RPMI7951 (cell line): Measurements from ENCODE around the gene DNM1. TPM values are rescaled to one million over a fixed set of nuclear protein-coding genes. Genes with fewer than 3 reads are reported as not detected.
A peak's percentile ranks its signal among the peaks of the same experiment; 100 is the strongest.

Experiments
- DNase-seq: peaks from one replicate; pipeline ENCODE4 v3.0.0-alpha.2; 2012; ENCODE audit warnings: low read depth
- total RNA-seq: library from RNA; depleted of rRNA; stranded (reverse); fragments of >200 nt; shearing (Covaris generic); gene quantifications from 2 replicates; pipeline ENCODE4 v1.2.3, GENCODE V29; 2014

DNM1 gene
- total RNA-seq, 1 experiment from 2014 or later, result 16.1 TPM

DNA sequence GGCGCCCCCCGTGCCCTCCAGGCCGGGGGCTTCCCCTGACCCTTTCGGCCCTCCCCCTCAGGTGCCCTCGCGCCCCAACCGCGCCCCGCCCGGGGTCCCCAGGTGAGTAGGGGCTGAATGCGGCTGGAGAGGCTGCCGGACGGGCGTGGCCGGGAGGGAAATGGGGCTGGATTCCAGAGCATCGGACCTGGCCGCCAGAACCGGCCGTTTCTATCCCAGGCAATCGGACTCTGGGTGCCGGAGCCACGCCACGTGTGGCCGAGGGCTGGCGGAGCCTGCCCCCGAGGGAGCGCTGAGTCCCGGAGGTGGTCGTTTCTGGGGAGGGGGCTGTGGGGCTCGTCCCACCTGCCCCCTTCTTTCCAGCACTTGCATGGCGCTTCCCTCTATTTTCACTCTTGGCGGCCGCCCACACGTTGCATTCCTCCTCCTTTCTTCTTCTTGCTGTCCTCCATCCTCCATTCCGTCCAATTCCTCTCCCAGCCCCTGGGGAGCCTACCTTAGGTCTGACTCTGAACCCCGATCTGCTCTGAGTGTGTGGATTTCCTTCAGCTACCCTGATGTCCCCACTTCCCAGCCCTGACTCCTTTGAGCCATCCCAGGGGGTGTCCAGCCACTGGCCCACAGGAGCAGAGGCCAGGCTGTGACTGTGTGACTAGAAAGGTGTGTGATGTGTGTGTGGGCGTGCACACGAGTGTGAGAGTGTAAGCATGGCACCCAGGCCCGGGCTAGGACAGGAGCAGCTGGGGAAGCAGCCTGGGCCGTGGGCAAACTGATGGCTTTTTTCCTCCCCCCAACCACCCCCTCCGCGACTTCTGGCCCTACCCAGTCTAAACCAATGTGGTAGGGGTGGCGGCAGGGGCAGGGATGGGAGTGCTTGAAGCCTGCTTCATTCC lies 47.9 kb downstream of the DNM1 start:
- no peak for DNase-seq

DNA sequence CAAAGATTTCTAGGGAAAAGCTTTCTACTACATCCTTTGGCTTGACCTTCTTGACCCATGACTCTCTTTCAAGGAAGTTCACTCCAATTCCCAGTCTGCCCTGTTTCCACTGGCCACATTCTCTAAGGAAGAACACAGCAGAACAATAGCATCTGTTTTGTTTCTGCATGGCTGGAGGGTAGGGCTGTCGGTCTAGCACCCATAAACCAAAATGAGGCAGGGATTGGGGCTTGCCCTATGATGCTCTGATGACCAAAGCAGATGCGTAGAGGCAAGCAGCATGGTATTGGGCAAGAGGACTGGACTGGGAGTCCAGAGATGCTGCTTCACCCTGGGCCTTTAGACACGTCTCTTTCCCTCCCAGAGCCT lies 48.5 kb downstream of the DNM1 start:
- peak; percentile 57 for DNase-seq

- no peak for DNase-seq
Measured at GRCh38 chr9:128252317-128253139, 49.3 kb downstream of the DNM1 start.

DNA sequence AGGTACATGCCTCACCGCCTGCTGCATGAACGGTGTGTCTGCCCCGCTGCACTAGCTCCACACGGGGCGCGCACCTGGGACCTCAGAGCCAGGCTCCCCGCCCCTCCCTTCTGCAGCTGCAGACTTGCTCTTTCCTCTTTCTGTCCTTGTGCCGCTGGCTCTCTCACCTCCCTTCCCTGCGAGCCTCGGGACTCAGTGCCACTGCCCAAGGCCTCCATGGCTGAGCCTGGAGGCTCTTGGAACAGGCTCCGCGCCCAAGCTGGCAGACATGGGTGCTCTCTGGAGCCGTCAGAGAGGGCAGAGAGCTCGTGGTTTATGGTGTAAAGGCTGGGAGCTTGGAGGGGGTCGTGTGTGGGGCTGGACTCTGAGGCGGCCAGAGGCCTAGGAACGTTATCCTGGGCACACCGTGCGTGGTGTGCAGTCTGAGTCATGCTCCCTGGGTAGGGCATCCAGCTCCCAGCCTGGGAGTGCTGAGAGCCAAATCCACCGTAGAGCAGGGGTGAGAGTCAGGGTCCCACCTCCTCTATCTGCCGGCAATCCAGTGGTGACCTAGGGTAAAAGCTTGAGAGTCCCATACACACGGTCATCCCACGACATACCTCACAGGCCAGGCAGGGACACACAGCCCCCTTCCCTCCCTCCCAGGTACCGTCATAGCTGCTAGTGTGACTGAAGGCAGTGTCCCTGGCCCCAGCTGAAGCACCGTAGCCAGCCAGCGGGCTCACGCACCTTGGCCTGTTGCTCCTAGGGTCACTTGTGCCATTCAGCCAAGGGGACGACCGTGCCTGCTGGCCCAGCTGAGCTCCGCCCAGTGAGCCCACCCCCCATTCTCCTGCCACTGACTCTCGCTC lies 50.2 kb downstream of the DNM1 start:
- no peak for DNase-seq

DNA sequence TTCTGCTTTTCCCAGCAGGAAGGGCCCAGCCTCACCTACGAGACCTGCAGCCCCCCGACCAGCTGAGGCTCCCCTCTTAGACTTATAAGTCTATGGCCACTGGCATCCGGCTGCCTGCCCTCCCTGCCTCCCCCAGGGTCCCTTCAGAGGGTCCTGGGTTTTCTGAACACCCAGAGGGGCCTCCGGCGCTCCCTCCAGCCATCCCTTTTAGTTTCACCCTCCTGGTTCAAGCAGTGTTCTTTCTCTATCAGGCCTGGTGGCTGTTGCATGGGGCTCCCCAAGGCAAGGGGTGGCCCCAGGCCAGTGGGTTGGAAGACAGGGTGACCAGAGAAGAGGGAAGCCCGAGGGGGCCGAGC lies 50.8 kb downstream of the DNM1 start:
- DNase-seq, result no peak

- DNase-seq, result no peak
Measured at GRCh38 chr9:128254362-128254761, 51.2 kb downstream of the DNM1 start.

DNA sequence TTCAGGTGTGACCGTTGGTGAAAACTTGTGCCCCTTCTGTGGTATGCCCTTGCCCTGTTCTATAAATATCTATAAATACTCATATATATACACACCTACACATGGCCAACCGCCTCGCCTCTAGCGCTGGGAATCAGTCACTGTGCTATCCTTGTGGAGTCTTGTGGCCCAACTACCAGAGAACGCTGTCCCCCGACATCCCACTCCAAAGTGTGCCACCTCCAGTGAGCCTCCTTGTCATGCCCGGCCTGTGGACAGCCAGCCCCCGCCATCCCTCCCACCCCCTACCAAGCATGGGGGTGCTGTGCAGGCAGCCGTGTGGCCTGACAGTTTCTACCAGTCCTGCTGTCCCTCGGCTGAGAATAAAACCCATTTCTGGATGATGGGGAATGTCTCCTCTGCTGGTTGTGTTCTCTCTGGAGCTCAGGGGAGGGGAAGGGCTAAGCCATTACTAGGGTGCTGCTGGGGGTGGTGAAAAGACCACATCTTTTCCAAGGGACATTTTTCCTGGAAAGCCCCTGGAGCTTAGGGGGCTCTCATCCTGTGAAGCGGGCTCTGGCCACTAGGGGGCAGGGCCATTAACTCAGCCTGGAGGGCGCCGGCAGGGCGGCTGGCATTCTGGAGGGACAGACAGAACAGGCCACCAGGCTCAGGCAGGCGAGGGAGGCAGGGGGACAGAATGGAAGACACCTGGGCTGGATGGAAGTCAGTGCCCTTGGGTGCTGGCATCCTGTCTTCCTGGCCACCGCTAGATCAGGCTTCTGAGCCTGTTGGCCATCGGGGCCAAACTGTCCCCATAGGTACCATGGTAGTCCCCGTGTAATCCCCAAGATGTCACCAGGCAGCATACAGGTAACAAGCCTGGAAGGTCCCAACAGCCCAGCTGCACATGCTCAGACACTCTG lies 51.9 kb downstream of the DNM1 start:
- peak; percentile 47 for DNase-seq

DNA sequence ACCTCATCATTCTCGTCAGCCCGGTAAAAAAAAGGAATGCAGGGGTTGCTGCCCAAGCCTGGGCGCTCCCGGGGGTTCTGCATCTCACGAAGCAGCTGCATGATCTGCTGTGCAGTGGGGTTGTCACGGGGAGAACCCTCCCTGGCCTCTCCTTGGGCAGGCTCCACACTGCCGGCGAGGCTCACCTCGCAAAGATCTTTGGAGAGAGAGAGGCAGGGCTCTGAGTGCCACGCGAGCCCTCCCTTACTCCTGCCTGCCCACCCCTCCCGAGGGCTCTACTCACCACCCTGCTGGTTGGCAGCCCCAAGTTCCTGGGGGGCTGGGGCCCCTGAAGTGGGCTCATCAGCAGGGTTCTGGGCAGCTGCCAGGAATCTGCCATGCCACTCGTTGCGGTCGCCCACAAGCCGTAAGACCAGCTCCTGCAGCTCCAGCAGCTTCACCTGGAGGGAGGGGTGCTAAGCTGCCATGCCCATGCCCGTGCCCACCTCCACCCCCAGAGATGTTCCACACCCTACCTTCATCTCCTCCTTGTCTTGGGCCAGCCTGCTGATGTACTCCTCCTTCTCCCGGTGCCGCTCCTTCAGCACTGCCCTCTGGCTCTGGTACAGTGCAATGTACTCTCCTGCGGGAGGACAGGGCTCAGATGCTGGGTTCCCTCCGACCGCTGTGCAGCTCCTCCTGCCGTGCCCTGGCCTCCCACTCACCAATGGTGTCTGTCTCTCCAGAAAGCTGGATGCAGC lies 54.1 kb downstream of the DNM1 start:
- DNase-seq, result no peak

DNA sequence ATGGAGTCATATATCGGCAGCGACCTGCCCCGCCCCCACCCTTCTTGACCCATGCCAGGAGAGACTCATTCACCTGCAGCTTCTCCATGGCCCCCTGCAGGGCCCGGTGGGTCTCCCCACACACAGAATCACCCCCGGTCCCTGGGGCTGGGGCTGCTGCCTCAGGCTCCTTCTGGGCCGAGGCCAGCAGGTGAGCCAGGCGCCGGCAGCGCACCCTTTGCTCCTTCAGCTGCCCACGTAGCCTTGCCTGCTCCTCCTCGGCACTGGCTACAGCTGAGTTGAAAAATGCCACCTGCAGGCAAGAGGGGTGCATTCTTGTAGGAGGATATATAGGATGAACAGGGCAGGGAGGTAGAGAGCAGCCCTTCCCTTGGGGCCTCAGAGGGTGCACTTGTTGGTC lies 54.7 kb downstream of the DNM1 start:
- DNase-seq, result no peak

DNA sequence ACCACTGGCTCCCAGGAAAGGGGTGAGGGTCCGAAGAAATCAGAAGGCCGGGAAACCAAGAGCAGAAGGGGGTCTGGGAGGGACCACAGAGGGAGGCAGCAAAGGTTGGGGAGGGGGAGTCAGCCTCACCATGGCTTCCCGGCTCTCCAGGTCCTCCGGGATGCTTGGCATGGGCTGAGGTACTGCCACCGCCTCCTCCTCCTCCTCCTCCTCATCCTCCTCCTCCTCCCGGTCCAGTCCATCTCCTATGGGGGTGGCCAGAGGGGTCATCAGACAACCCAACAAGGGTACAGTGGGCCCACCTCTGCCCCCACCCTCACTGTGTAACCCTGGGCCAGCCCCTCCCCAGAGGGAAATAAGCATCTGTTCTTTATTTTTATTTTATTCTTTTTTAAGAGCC lies 55.1 kb downstream of the DNM1 start:
- DNase-seq, result no peak

- DNase-seq, result no peak
Measured at GRCh38 chr9:128259156-128259555, 56.0 kb downstream of the DNM1 start.

GRCh38 chr9:128260340-128260739 lies 57.2 kb downstream of the DNM1 start:
- no peak for DNase-seq

- DNase-seq, result no peak
Measured at GRCh38 chr9:128262687-128263086, 59.5 kb downstream of the DNM1 start.

DNA sequence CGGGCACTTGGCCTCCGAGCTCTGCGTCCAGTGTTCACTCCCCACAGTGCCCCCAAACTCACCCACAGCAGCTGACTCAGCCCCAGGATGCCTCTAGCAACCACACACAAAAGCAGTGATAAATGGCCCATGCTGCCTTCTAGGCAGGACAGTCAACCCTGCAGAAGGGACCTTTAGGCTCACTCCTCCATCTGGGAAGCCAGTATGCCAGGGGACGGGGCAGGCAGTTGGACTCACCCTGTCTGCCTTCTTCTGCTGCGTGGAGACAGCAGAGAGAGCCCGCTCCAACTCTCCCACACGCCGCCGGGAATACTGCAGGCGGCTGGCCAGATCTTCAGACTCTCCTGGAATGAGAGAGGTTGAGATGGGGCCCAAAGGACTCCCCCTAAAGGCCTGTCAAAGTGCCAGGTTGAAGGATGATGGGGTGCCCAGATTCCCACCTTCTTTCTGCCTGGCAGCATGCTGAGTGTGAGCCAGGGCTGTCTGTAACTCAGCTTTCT lies 62.2 kb downstream of the DNM1 start:
- DNase-seq, result no peak

DNA sequence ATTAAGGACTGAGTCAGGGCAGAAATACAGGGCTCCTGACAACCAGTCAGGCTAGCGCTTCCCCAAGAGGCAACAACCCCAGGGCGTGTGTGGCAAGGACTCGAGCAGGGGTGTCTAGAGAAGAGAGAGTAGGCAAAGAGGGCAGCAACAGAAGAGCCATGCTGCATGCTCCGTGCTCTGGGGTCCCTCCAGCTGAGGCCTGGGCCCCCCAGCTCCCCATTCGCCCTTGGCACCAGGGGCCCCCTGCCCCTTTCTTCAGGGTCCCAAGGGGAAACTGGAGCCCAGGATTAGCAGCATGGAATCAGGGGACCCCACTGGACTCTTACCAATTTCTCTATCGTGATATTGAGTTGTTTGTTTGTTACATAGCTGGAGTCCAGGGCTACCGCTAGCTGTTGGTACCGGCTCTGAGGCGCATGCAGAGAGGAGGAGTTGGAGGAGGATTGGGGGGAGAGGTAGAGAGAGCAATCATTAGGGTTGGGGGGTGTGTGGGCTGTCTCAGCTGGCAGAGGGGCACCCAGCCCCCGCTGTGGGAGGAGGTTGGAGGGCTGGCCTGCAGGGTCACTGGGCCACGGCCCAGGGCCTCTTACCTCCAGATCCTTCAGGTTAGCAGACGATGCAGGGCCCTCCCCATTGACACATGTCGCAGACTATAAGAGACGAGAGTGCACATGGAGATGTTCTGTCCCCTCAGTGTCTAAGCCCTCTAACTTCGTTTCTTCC lies 63.9 kb downstream of the DNM1 start:
- DNase-seq, result no peak

- no peak for DNase-seq
Measured at GRCh38 chr9:128271112-128271511, 67.9 kb downstream of the DNM1 start.

DNA sequence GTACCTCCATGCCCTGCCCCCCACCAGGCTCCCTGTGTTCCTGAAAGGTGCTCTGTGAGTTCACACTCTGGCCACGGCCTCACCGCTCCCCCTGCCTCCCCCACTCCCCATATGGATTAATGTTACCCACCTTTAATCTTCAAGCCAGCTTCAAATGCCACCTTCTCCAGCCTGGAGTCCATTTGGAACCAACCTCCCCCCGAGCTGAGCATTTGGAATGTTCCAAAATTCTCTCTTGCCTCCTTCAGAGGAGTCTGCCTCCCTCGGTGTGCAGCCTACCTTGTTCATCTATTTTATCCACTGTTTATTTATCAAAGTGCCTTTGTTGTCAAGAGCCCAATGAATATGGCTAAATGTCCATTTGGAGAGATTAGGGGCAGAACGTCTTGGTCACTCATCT lies 68.3 kb downstream of the DNM1 start:
- DNase-seq, result no peak

DNA sequence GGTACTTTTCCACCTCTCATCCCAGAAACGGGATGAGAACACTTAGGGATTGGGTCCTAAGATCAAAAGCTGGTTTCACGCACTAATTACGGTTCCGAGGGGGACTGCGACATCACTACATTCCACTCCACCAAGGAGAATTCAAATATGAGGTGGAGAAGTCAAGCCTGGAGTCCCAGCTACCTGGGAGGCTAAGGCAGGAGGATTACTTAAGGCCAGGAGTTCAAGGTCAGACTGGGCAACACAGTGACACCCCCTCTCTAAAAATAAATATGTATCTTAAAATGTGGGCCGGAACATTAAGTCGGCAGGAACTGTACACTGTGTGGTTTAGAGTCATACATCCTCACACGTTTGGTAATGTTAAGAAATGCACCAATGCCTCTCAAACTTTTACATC lies 71.1 kb downstream of the DNM1 start:
- no peak for DNase-seq

DNA sequence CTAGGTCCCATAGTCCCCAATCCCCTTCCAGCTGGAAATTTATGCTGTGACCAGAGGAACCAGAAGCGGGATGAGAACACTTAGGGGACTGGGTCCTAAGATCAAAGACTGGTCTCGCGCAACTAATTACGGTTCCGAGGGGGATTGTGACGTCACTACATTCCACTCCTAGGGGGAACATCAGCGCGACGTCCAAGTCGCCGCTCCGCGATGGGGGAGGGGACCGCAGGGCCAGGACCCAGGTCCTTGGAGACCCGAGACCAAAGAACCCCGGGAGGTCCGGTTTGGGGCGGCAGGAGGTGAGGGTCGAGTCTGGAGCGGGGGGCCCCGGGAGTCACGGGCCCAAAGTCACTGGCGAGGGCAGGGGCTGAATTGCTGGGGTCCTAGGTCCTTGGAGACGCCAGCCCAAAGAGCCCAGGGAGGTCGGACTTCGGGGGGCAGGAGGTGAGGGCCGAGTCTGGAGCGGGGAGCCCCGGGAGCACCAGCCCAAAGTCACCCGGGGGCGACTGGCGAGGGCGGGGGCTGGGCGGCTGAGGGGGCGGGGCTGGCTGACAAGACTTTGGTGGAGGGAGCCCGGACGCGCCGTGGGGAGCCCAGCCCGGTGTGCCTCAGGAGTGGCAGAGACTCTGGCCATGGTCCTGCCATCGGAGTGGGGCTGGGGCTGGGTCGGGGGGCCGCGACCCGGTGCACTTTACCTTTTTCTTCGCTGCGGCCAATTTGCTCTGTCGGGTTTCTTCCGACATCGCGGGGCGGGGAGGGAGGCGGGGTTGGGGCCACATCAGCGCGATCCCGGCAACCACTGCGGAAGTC lies 72.2 kb downstream of the DNM1 start, which contains the start of gene GOLGA2:
Gene GOLGA2 (minus strand): TSS at position 810 of the 810 bp plus-strand sequence. CDS start 31 bp downstream, at position 779.
- DNase-seq, result peak; percentile 49
